GM19438 (cell line): ENCODE data around the gene RCHY1.

Experiments
- ATAC-seq: cut with Tn5 transposase; IDR thresholded peaks from one replicate; pipeline ENCODE4 v1.9.1; 2021; ENCODE audit warnings: low read depth; ENCODE audit not compliant: unreplicated experiment

RCHY1 gene

GRCh38 chr4:75432683-75433082, 81.5 kb downstream of the RCHY1 start:
- no peak for ATAC-seq

- ATAC-seq = no peak
Observed at GRCh38 chr4:75429208-75429607, 85.0 kb downstream of the RCHY1 start.
